Measurements from ENCODE around the gene LDLRAD2.

DNA sequence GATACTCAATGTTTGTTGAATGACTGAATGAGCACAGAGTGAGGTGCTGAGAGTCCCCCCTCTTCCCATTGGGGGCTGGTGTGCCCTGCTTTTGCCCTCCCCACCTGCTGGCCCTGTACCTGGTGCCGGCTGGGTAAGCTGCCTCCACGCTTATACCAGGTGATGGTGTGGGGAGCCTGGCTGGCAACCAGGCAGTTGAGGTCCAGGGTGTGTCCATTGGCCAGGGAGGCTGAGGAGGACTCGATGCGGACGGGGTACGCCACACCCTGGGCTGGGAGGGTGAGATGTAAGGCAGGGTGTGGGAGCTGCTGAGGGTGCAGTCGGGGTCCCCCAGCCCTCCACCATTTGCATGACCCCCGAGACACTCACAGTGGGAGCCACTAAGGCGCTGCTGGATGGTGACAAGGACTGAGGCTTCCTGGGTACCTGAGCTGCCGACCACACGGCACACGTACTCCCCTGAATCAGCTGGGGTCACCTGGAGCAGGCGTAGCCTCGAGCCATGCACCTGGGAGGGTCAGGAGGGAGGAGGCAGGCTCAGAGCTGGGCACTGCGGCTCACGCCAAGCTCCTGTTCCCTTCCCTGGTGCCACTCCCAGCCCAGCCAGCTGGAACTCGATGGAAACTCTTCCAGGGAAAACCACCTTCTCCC is 36.6 kb downstream of the LDLRAD2 start:
- no peak for TF ChIP-seq ZNF253 (CRISPR knock-in tag; conservative IDR thresholded peaks at IDR 0.05)
- no peak for TF ChIP-seq JUND (IDR thresholded peaks at IDR 0.05; ENCODE audit: borderline replicate concordance, low read depth, low read length)
- TF ChIP-seq JUND (tag; IDR thresholded peaks at IDR 0.05; ENCODE audit: borderline replicate concordance, low read depth, low read length) = no peak
- no peak for TF ChIP-seq TFAM (CRISPR knock-in tag; conservative IDR thresholded peaks at IDR 0.05)
- TF ChIP-seq, protein P1, sequence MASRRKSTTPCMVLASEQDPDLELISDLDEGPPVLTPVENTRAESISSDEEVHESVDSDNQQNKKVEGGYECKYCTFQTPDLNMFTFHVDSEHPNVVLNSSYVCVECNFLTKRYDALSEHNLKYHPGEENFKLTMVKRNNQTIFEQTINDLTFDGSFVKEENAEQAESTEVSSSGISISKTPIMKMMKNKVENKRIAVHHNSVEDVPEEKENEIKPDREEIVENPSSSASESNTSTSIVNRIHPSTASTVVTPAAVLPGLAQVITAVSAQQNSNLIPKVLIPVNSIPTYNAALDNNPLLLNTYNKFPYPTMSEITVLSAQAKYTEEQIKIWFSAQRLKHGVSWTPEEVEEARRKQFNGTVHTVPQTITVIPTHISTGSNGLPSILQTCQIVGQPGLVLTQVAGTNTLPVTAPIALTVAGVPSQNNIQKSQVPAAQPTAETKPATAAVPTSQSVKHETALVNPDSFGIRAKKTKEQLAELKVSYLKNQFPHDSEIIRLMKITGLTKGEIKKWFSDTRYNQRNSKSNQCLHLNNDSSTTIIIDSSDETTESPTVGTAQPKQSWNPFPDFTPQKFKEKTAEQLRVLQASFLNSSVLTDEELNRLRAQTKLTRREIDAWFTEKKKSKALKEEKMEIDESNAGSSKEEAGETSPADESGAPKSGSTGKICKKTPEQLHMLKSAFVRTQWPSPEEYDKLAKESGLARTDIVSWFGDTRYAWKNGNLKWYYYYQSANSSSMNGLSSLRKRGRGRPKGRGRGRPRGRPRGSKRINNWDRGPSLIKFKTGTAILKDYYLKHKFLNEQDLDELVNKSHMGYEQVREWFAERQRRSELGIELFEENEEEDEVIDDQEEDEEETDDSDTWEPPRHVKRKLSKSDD (conservative IDR thresholded peaks at IDR 0.05; ENCODE audit: low read length) = no peak

Data from K562 (cell line).